KMS-11 (cell line): ENCODE results near the gene EMC1.

ENCODE experiments used
- H2AFZ ChIP-seq: fragments of 200-600 bp; sonication (generic); 2 replicates; pipeline ENCODE4 v1.6.1; 2016; ENCODE audit warnings: antibody characterized with exemption, mixed run types, low read depth
- H3K27ac ChIP-seq: fragments of 200-600 bp; sonication (generic); 2 replicates; pipeline ENCODE4 v1.6.1; 2016; ENCODE audit warnings: mild to moderate bottlenecking, mixed run types
- H3K27me3 ChIP-seq: fragments of 200-600 bp; sonication (generic); 2 replicates; pipeline ENCODE4 v1.6.1; 2017; ENCODE audit warnings: mild to moderate bottlenecking, low read depth, mixed run types, moderate library complexity; ENCODE audit not compliant: insufficient read depth
- H3K36me3 ChIP-seq: fragments of 200-600 bp; sonication (generic); 2 replicates; pipeline ENCODE4 v1.6.1; 2017; ENCODE audit warnings: mild to moderate bottlenecking, mixed run types; ENCODE audit not compliant: insufficient read depth
- H3K4me1 ChIP-seq: fragments of 200-600 bp; sonication (generic); 2 replicates; pipeline ENCODE4 v1.6.1; 2016; ENCODE audit warnings: mild to moderate bottlenecking, low read depth, mixed run types; ENCODE audit not compliant: poor library complexity, severe bottlenecking
- H3K4me2 ChIP-seq: fragments of 200-600 bp; sonication (generic); 2 replicates; pipeline ENCODE4 v1.7.0; 2016; ENCODE audit warnings: mild to moderate bottlenecking, mixed run types
- H3K4me3 ChIP-seq: fragments of 200-600 bp; sonication (generic); IDR thresholded peaks from 2 replicates; pipeline ENCODE4 v1.6.1; 2017; ENCODE audit warnings: low read depth, low read length, mixed read lengths; ENCODE audit not compliant: insufficient read depth
- H3K79me2 ChIP-seq: fragments of 200-600 bp; sonication (generic); 2 replicates; pipeline ENCODE4 v1.6.1; 2016; ENCODE audit warnings: low read depth, mixed run types; ENCODE audit not compliant: insufficient read depth
- H3K9ac ChIP-seq: fragments of 200-600 bp; sonication (generic); 2 replicates; pipeline ENCODE4 v1.6.1; 2016; ENCODE audit warnings: mild to moderate bottlenecking, mixed run types
- H4K20me1 ChIP-seq: fragments of 200-600 bp; sonication (generic); 2 replicates; pipeline ENCODE4 v1.6.1; 2016; ENCODE audit warnings: mild to moderate bottlenecking, mixed run types; ENCODE audit not compliant: insufficient read depth
- CTCF ChIP-seq: fragments of 200-600 bp; sonication (generic); conservative IDR thresholded peaks from 2 replicates; pipeline ENCODE4 v1.6.1; 2017; ENCODE audit warnings: low read depth, mild to moderate bottlenecking, antibody characterized with exemption, low read length, moderate library complexity, mixed read lengths

Gene EMC1

GRCh38 chr1:19197845-19198244 lies 53.5 kb downstream of the EMC1 start:
- Histone ChIP-seq H3K36me3 (peaks cover 13% of the 10 kb centered on the region; the same call in 1 of the 2 replicates), H3K79me2 (peaks cover 17% of the 10 kb centered on the region; the same call in 1 of the 2 replicates), H4K20me1 (no peaks in the 10 kb centered on the region), H3K4me2 (no peak overlapping the region), H3K9ac (no peak overlapping the region), H3K27ac (no peak overlapping the region), H3K27me3 (no peaks in the 10 kb centered on the region), H2AFZ (no peak overlapping the region), H3K4me3 (no peak overlapping the region), H3K4me1 (no peaks in the 10 kb centered on the region)
- no peak for TF ChIP-seq CTCF

GRCh38 chr1:19196331-19196730 lies 55.0 kb downstream of the EMC1 start:
- no peak overlapping the region for H2AFZ ChIP-seq
- H3K4me1 ChIP-seq: no peaks in the 10 kb centered on the region
- H3K36me3 ChIP-seq: peaks cover 13% of the 10 kb centered on the region; the same call in 1 of the 2 replicates
- H4K20me1 ChIP-seq: no peaks in the 10 kb centered on the region
- H3K4me2 ChIP-seq: no peak overlapping the region
- TF ChIP-seq CTCF: no peak
- no peak overlapping the region for H3K9ac ChIP-seq
- no peak overlapping the region for H3K27ac ChIP-seq
- H3K4me3 ChIP-seq: no peak overlapping the region
- H3K27me3 ChIP-seq: no peaks in the 10 kb centered on the region
- H3K79me2 ChIP-seq: peaks cover 1% of the 10 kb centered on the region; the same call in 1 of the 2 replicates

- Histone ChIP-seq H3K4me2 (no peak overlapping the region), H3K36me3 (peaks cover 5% of the 10 kb centered on the region; the same call in 1 of the 2 replicates), H3K27ac (no peak overlapping the region), H3K4me3 (no peak overlapping the region), H3K9ac (no peak overlapping the region), H4K20me1 (no peaks in the 10 kb centered on the region), H3K4me1 (no peaks in the 10 kb centered on the region), H2AFZ (no peak overlapping the region), H3K27me3 (no peaks in the 10 kb centered on the region), H3K79me2 (no peaks in the 10 kb centered on the region)
- TF ChIP-seq CTCF: no peak
Measured at GRCh38 chr1:19193004-19193403, 58.3 kb downstream of the EMC1 start.

GRCh38 chr1:19191811-19192210 lies 59.5 kb downstream of the EMC1 start:
- Histone ChIP-seq H2AFZ (no peak overlapping the region), H3K27ac (no peak overlapping the region), H3K9ac (no peak overlapping the region), H3K36me3 (peaks cover 5% of the 10 kb centered on the region; the same call in 1 of the 2 replicates), H3K4me1 (no peaks in the 10 kb centered on the region), H3K79me2 (no peaks in the 10 kb centered on the region), H3K4me2 (no peak overlapping the region), H4K20me1 (no peaks in the 10 kb centered on the region), H3K27me3 (no peaks in the 10 kb centered on the region), H3K4me3 (no peak overlapping the region)
- TF ChIP-seq CTCF: no peak
